HepG2 (cell line): ENCODE measurements around the gene RBM12. TPM values are rescaled to one million over a fixed set of nuclear protein-coding genes. Genes with fewer than 3 reads are reported as not detected.
A peak's percentile ranks its signal among the peaks of the same experiment; 100 is the strongest.

Source experiments
- ATAC-seq: fragments of 200-7000 bp; cut with Tn5 transposase; 3 replicates; pipeline ENCODE4 v1.9.1; 2020; ENCODE audit warnings: mild to moderate bottlenecking, moderate library complexity
- BruUV-seq: library from RNA; stranded (reverse); fragments of 400-500 nt; replicated peaks from 2 replicates; lab custom pipeline; 2021; lab: Mats Ljungman, UMichigan
- CTCF ChIA-PET: fragments of 300-600 bp; formaldehyde crosslinking; extraction: SDS; loops from one replicate; lab custom pipeline; 2021; ENCODE audit warnings: low total read pairs, inconsistent platforms, low intra/inter-chr PET ratio; lab: Yijun Ruan, JAX
- POLR2A ChIA-PET: fragments of 350-600 bp; sonication (Branson Sonifier 250); formaldehyde crosslinking; loops from one replicate; lab custom pipeline; 2020; ENCODE audit warnings: antibody characterized with exemption, inconsistent platforms; lab: Yijun Ruan, JAX
- DNase-seq: peaks from one replicate; pipeline ENCODE4 v3.0.0-alpha.2; 2015; ENCODE audit warnings: low spot score
- FAIRE-seq: peaks from 3 replicates; lab custom pipeline; 2011; peaks lifted over from hg19 to GRCh38; lab: Jason Lieb, UNC
- H2AFZ ChIP-seq: one replicate; pipeline ENCODE4 v1.6.1; 2011; ENCODE audit warnings: low read length, inconsistent platforms
- H3K27ac ChIP-seq: fragments of 300-600 bp; 3 replicates; pipeline ENCODE4 v1.8.0; 2011; ENCODE audit warnings: mixed run types, mild to moderate bottlenecking, mixed read lengths, low read length, inconsistent platforms; ENCODE audit not compliant: insufficient read depth; ENCODE audit errors: extremely low read length
- H3K27me3 ChIP-seq, 2 experiments: fragments of 200-600 bp in 1 of 2; 2 replicates in 1 of 2; 3 replicates in 1 of 2; pipeline versions ENCODE4 v1.6.0 to v1.8.0; 2011; ENCODE audit warnings: low read length in 2 of 2, mild to moderate bottlenecking in 2 of 2, moderate library complexity in 2 of 2, inconsistent platforms in 1 of 2; ENCODE audit not compliant: insufficient read depth in 2 of 2, control insufficient read depth in 1 of 2
- H3K36me3 ChIP-seq, 2 experiments: fragments of 200-600 bp in 1 of 2; replicated peaks in 1 of 2; 2 replicates in 1 of 2; 3 replicates in 1 of 2; pipeline versions ENCODE4 v1.5.1 to v1.8.0; 2011; ENCODE audit warnings: low read length in 2 of 2, inconsistent platforms in 1 of 2; ENCODE audit not compliant: insufficient read depth in 2 of 2, control insufficient read depth in 1 of 2
- H3K4me1 ChIP-seq: 2 replicates; pipeline ENCODE4 v1.5.1; 2012; ENCODE audit warnings: low read length, inconsistent platforms; ENCODE audit not compliant: insufficient read depth
- H3K4me2 ChIP-seq: 2 replicates; pipeline ENCODE4 v1.6.0; 2011; ENCODE audit warnings: low read depth, low read length, inconsistent platforms
- H3K4me3 ChIP-seq, 3 experiments: fragments of 200-600 bp in 1 of 3; sonication (generic), shearing (Covaris generic) in 1 of 3; replicated peaks in 1 of 3; 2 replicates each; pipeline ENCODE4 v1.5.1; 2011 to 2016; ENCODE audit warnings: low read length in 3 of 3, inconsistent platforms in 2 of 3, low read depth in 2 of 3, mild to moderate bottlenecking in 2 of 3, control low read depth in 1 of 3, mixed read lengths in 1 of 3; ENCODE audit not compliant: insufficient read depth in 1 of 3
- H3K79me2 ChIP-seq: one replicate; pipeline ENCODE4 v1.6.1; 2011; ENCODE audit warnings: low read length, inconsistent platforms; ENCODE audit not compliant: insufficient read depth
- H3K9ac ChIP-seq: 2 replicates; pipeline ENCODE4 v1.6.0; 2011; ENCODE audit warnings: mild to moderate bottlenecking, low read depth, low read length, inconsistent platforms; ENCODE audit not compliant: insufficient read depth
- H3K9me3 ChIP-seq: 2 replicates; pipeline ENCODE4 v1.5.1; 2012; ENCODE audit warnings: mild to moderate bottlenecking, low read length
- H4K20me1 ChIP-seq: 2 replicates; pipeline ENCODE4 v1.6.0; 2011; ENCODE audit warnings: inconsistent platforms, mild to moderate bottlenecking, low read length, moderate library complexity; ENCODE audit not compliant: insufficient read depth
- ASH2L ChIP-seq: fragments of 300-600, 200-600 bp; sonication (generic); IDR thresholded peaks from 2 replicates; pipeline ENCODE4 v1.7.0; 2017; ENCODE audit warnings: low read depth, mild to moderate bottlenecking, moderate library complexity, mixed read lengths, low read length; ENCODE audit not compliant: insufficient read length
- CREB3 ChIP-seq: sonication (generic); formaldehyde crosslinking; IDR thresholded peaks from 2 replicates; pipeline ENCODE4 v1.5.0; 2020; ENCODE audit warnings: missing genetic modification reagents
- GLI4 ChIP-seq: sonication (generic); formaldehyde crosslinking; IDR thresholded peaks from 2 replicates; pipeline ENCODE4 v1.5.1; 2020; ENCODE audit warnings: missing genetic modification reagents, mild to moderate bottlenecking, moderate library complexity, borderline replicate concordance
- MTA3 ChIP-seq: sonication (generic); formaldehyde crosslinking; IDR thresholded peaks from 2 replicates; pipeline ENCODE4 v1.4.0; 2020; ENCODE audit warnings: missing genetic modification reagents
- MTF2 ChIP-seq: sonication (generic); formaldehyde crosslinking; IDR thresholded peaks from 2 replicates; pipeline ENCODE4 v1.5.0; 2020; ENCODE audit warnings: missing genetic modification reagents, borderline replicate concordance
- PATZ1 ChIP-seq: sonication (generic); formaldehyde crosslinking; IDR thresholded peaks from 2 replicates; pipeline ENCODE4 v1.4.0; 2020; ENCODE audit warnings: missing genetic modification reagents
- RAD21 ChIP-seq: fragments of 450-650 bp; formaldehyde crosslinking; IDR thresholded peaks from 2 replicates; pipeline ENCODE4 v1.5.0; 2020; ENCODE audit warnings: mild to moderate bottlenecking
- RBM39 ChIP-seq: fragments of 200-400 bp; formaldehyde crosslinking; IDR thresholded peaks from one replicate; pipeline ENCODE4 v1.6.1; 2018; ENCODE audit warnings: antibody characterized with exemption, mild to moderate bottlenecking, low read depth, low read length; ENCODE audit not compliant: poor library complexity, severe bottlenecking
- RFX3 ChIP-seq: IDR thresholded peaks from 2 replicates; pipeline ENCODE4 v1.6.1; 2016; ENCODE audit warnings: missing biosample characterization, missing genetic modification reagents
- SOX6 ChIP-seq, 2 experiments: fragments of 450-650 bp in 1 of 2; sonication (generic) in 1 of 2; formaldehyde crosslinking in 1 of 2; IDR thresholded peaks; 2 replicates each; pipeline versions ENCODE4 v1.4.0 to v1.6.1; 2017 to 2020; ENCODE audit warnings: antibody characterized with exemption in 1 of 2, mild to moderate bottlenecking in 1 of 2, missing genetic modification reagents in 1 of 2
- TAF15 ChIP-seq: fragments of 200-400 bp; formaldehyde crosslinking; IDR thresholded peaks from one replicate; pipeline ENCODE4 v1.6.1; 2018; ENCODE audit warnings: mild to moderate bottlenecking, low read depth, low read length; ENCODE audit not compliant: poor library complexity, severe bottlenecking
- TBL1XR1 ChIP-seq: fragments of 150-350 bp; IDR thresholded peaks from 2 replicates; pipeline ENCODE4 v1.6.1; 2014; ENCODE audit warnings: borderline replicate concordance, low read length; ENCODE audit not compliant: partially characterized antibody
- ZBTB21 ChIP-seq: sonication (generic); formaldehyde crosslinking; IDR thresholded peaks from 2 replicates; pipeline ENCODE4 v1.4.0; 2020; ENCODE audit warnings: missing genetic modification reagents
- ZBTB42 ChIP-seq: sonication (generic); formaldehyde crosslinking; IDR thresholded peaks from 2 replicates; pipeline ENCODE4 v1.5.0; 2020; ENCODE audit warnings: mild to moderate bottlenecking, missing genetic modification reagents
- ZFP82 ChIP-seq: sonication (generic); formaldehyde crosslinking; IDR thresholded peaks from 2 replicates; pipeline ENCODE4 v1.5.1; 2020; ENCODE audit warnings: mild to moderate bottlenecking, missing genetic modification reagents, borderline replicate concordance
- ZNF510 ChIP-seq: sonication (generic); formaldehyde crosslinking; IDR thresholded peaks from 2 replicates; pipeline ENCODE4 v1.4.0; 2020; ENCODE audit warnings: low read depth, mild to moderate bottlenecking, missing genetic modification reagents
- ZNF580 ChIP-seq: IDR thresholded peaks from 2 replicates; pipeline ENCODE4 v1.6.1; 2016; ENCODE audit warnings: low read depth, borderline replicate concordance
- ZNF597 ChIP-seq: sonication (generic); formaldehyde crosslinking; IDR thresholded peaks from 2 replicates; pipeline ENCODE4 v1.5.0; 2020; ENCODE audit warnings: missing genetic modification reagents
- ZNF792 ChIP-seq: IDR thresholded peaks from 2 replicates; pipeline ENCODE4 v1.6.1; 2016
- ZNF841 ChIP-seq: sonication (generic); formaldehyde crosslinking; IDR thresholded peaks from 2 replicates; pipeline ENCODE4 v1.8.1; 2023; ENCODE audit warnings: missing genetic modification reagents, borderline replicate concordance
- WGBS: methylation state at CpG from one replicate; pipeline ENCODE4 v1.1.6; 2017; ENCODE audit warnings: low lambda C conversion rate; 5-methylcytosine and 5-hydroxymethylcytosine counted together
- in situ Hi-C: cut with HindIII; loops from 2 replicates; pipeline ENCODE4 v1.10.0; 2017; ENCODE audit warnings: low pct_unique_long_range_greater_than_20kb; ENCODE audit not compliant: extremely low pct_ligation_motif_present
- intact Hi-C: fragments of 100-400 bp; cut with micrococcal nuclease; formaldehyde crosslinking; loops from one replicate; pipeline ENCODE4 v1.10.0; 2022; ENCODE audit not compliant: unreplicated experiment
- polyA plus RNA-seq, 8 experiments: library from polyadenylated mRNA; depleted of rRNA in 3 of 8; stranded (reverse) in 7 of 8; unstranded in 1 of 8; fragments of >200 nt; fragmentation: Illumina TruSeq in 4 of 8; extraction: Trizol in 4 of 8; gene quantifications; 2 replicates each; pipeline versions ENCODE4 v1.2.1 to v1.2.3, GENCODE V29; 2011 to 2016; ENCODE audit warnings: low read depth in 4 of 8, missing spikeins in 1 of 8, mixed read lengths in 1 of 8; ENCODE audit not compliant: insufficient read depth in 1 of 8
- total RNA-seq, 5 experiments: library from RNA; depleted of rRNA; stranded (reverse); fragments of >200 nt; fragmentation: Illumina TruSeq; extraction: Trizol; gene quantifications; 2 replicates each; pipeline ENCODE4 v1.2.3, GENCODE V29; 2016; ENCODE audit warnings: low read depth in 1 of 5

Gene RBM12
- total and polyA plus RNA-seq, 2 of the 13 experiments (the other 11 are each of a cell fraction or from before 2014, with no cell fraction given), result 97.9 to 104 TPM

- Histone ChIP-seq H3K27me3 (no peaks in the 10 kb centered on the region), H4K20me1 (peaks cover 97% of the 10 kb centered on the region), H3K9ac (no peak overlapping the region), H3K9me3 (no peaks in the 10 kb centered on the region), H3K36me3 (peaks cover 24 to 45% of the 10 kb centered on the region in 2 experiments), H2AFZ (no peak overlapping the region), H3K4me1 (peaks cover 51% of the 10 kb centered on the region), H3K4me2 (no peak overlapping the region), H3K79me2 (peaks cover 99% of the 10 kb centered on the region), H3K4me3 (no peak overlapping the region), H3K27ac (no peak overlapping the region)
- DNase-seq (no peak), FAIRE-seq (no peak), ATAC-seq (no peak)
- intact Hi-C loops (no loop called here), in situ Hi-C loops (no loop called here)
- 79% methylated on average over 1 of the region's 1 CpG for WGBS
- POLR2A ChIA-PET, result interaction anchor here (0.9 to 2.3 kb wide), 3 partner anchors 21 to 85 kb away, joined by 4 read pairs; partner anchors contain the start of gene RBM39
- CTCF ChIA-PET, result no interaction called here
- BruUV-seq, result no TSS peak
- no peak for TF ChIP-seq ZNF510 (CRISPR knock-in tag)
- TF ChIP-seq ZNF597 (CRISPR knock-in tag), result no peak
- TF ChIP-seq PATZ1 (CRISPR knock-in tag), result no peak
- 0 out of 2 replicates have a peak, but pooled peaks have one; percentile 15 for TF ChIP-seq RFX3 (CRISPR knock-in tag)
- TF ChIP-seq RAD21, result no peak
- TF ChIP-seq ZBTB21 (CRISPR knock-in tag), result no peak
- no peak for TF ChIP-seq MTF2 (CRISPR knock-in tag)
- no peak for TF ChIP-seq MTA3 (CRISPR knock-in tag)
- no peak for TF ChIP-seq RBM39
- TF ChIP-seq TBL1XR1, result no peak
- no peak for TF ChIP-seq ASH2L
- TF ChIP-seq ZNF841, result no peak
- TF ChIP-seq CREB3, result no peak
- TF ChIP-seq GLI4 (CRISPR knock-in tag), result 0 out of 2 replicates have a peak, but pooled peaks have one; percentile 13
- TF ChIP-seq ZNF792 (CRISPR knock-in tag), result 0 out of 2 replicates have a peak, but pooled peaks have one; percentile 24
- no peak for TF ChIP-seq TAF15
- TF ChIP-seq ZFP82, result no peak
- TF ChIP-seq ZNF580 (CRISPR knock-in tag), result 0 out of 2 replicates have a peak, but pooled peaks have one; percentile 25
- no peak for TF ChIP-seq SOX6 (IDR thresholded peaks at IDR 0.05)
- TF ChIP-seq SOX6 (CRISPR knock-in tag; IDR thresholded peaks at IDR 0.05), result no peak
- no peak for TF ChIP-seq ZBTB42 (CRISPR knock-in tag)
Measured at GRCh38 chr20:35657271-35657670, 7.4 kb downstream of the RBM12 start.
